HG02798 (cell line): ENCODE measurements around the gene SV2B.
A peak's percentile ranks its signal among the peaks of the same experiment; 100 is the strongest.

ENCODE experiments used
- ATAC-seq: cut with Tn5 transposase; IDR thresholded peaks from one replicate; pipeline ENCODE4 v1.9.1; 2021; ENCODE audit warnings: mild to moderate bottlenecking; ENCODE audit not compliant: unreplicated experiment, poor library complexity

SV2B gene

GRCh38 chr15:91259077-91259476, 159.0 kb downstream of the SV2B start:
- ATAC-seq: no peak

- ATAC-seq: no peak
Observed at GRCh38 chr15:91261345-91261744, 161.3 kb downstream of the SV2B start.

GRCh38 chr15:91263632-91264531, 163.8 kb downstream of the SV2B start:
- ATAC-seq: no peak

- no peak for ATAC-seq
Observed at GRCh38 chr15:91264651-91265351, 164.7 kb downstream of the SV2B start.

- no peak for ATAC-seq
Observed at GRCh38 chr15:91265416-91265940, 165.4 kb downstream of the SV2B start.

- ATAC-seq: no peak
Observed at GRCh38 chr15:91268510-91268909, 168.5 kb downstream of the SV2B start.

GRCh38 chr15:91270747-91271146, 170.7 kb downstream of the SV2B start:
- ATAC-seq: no peak

- ATAC-seq: peak; percentile 66
Observed at GRCh38 chr15:91271565-91272153, 171.6 kb downstream of the SV2B start.

- ATAC-seq: no peak
Observed at GRCh38 chr15:91275844-91276243, 175.8 kb downstream of the SV2B start.

GRCh38 chr15:91278951-91279350, 178.9 kb downstream of the SV2B start:
- ATAC-seq: no peak

- ATAC-seq: no peak
Observed at GRCh38 chr15:91279486-91279885, 179.4 kb downstream of the SV2B start.

- no peak for ATAC-seq
Observed at GRCh38 chr15:91281947-91282346, 181.9 kb downstream of the SV2B start.

GRCh38 chr15:91282486-91282885, 182.4 kb downstream of the SV2B start:
- no peak for ATAC-seq

- ATAC-seq: no peak
Observed at GRCh38 chr15:91283155-91283554, 183.1 kb downstream of the SV2B start.

GRCh38 chr15:91284758-91285466, 184.9 kb downstream of the SV2B start:
- ATAC-seq: no peak

GRCh38 chr15:91289324-91289723, 189.3 kb downstream of the SV2B start:
- ATAC-seq: no peak

GRCh38 chr15:91290553-91290952, 190.5 kb downstream of the SV2B start:
- no peak for ATAC-seq

GRCh38 chr15:91291673-91292072, 191.6 kb downstream of the SV2B start:
- no peak for ATAC-seq

- ATAC-seq: no peak
Observed at GRCh38 chr15:91294344-91294743, 194.3 kb downstream of the SV2B start.

- no peak for ATAC-seq
Observed at GRCh38 chr15:91294795-91295194, 194.7 kb downstream of the SV2B start.
